HepG2 (cell line): ENCODE results near the gene TACO1. TPM values are rescaled to one million over a fixed set of nuclear protein-coding genes. Genes with fewer than 3 reads are reported as not detected.

Experiments
- ATAC-seq: fragments of 200-7000 bp; cut with Tn5 transposase; 3 replicates; pipeline ENCODE4 v1.9.1; 2020; ENCODE audit warnings: mild to moderate bottlenecking, moderate library complexity
- BruUV-seq: library from RNA; stranded (reverse); fragments of 400-500 nt; replicated peaks from 2 replicates; lab custom pipeline; 2021; lab: Mats Ljungman, UMichigan
- CTCF ChIA-PET: fragments of 300-600 bp; formaldehyde crosslinking; extraction: SDS; loops from one replicate; lab custom pipeline; 2021; ENCODE audit warnings: low total read pairs, inconsistent platforms, low intra/inter-chr PET ratio; lab: Yijun Ruan, JAX
- POLR2A ChIA-PET: fragments of 350-600 bp; sonication (Branson Sonifier 250); formaldehyde crosslinking; loops from one replicate; lab custom pipeline; 2020; ENCODE audit warnings: antibody characterized with exemption, inconsistent platforms; lab: Yijun Ruan, JAX
- DNase-seq: peaks from one replicate; pipeline ENCODE4 v3.0.0-alpha.2; 2015; ENCODE audit warnings: low spot score
- FAIRE-seq: peaks from 3 replicates; lab custom pipeline; 2011; peaks lifted over from hg19 to GRCh38; lab: Jason Lieb, UNC
- H2AFZ ChIP-seq: one replicate; pipeline ENCODE4 v1.6.1; 2011; ENCODE audit warnings: low read length, inconsistent platforms
- H3K27ac ChIP-seq: fragments of 300-600 bp; 3 replicates; pipeline ENCODE4 v1.8.0; 2011; ENCODE audit warnings: mixed run types, mild to moderate bottlenecking, mixed read lengths, low read length, inconsistent platforms; ENCODE audit not compliant: insufficient read depth; ENCODE audit errors: extremely low read length
- H3K27me3 ChIP-seq, 2 experiments: fragments of 200-600 bp in 1 of 2; 2 replicates in 1 of 2; 3 replicates in 1 of 2; pipeline versions ENCODE4 v1.6.0 to v1.8.0; 2011; ENCODE audit warnings: low read length in 2 of 2, mild to moderate bottlenecking in 2 of 2, moderate library complexity in 2 of 2, inconsistent platforms in 1 of 2; ENCODE audit not compliant: insufficient read depth in 2 of 2, control insufficient read depth in 1 of 2
- H3K36me3 ChIP-seq, 2 experiments: fragments of 200-600 bp in 1 of 2; replicated peaks in 1 of 2; 2 replicates in 1 of 2; 3 replicates in 1 of 2; pipeline versions ENCODE4 v1.5.1 to v1.8.0; 2011; ENCODE audit warnings: low read length in 2 of 2, inconsistent platforms in 1 of 2; ENCODE audit not compliant: insufficient read depth in 2 of 2, control insufficient read depth in 1 of 2
- H3K4me1 ChIP-seq: 2 replicates; pipeline ENCODE4 v1.5.1; 2012; ENCODE audit warnings: low read length, inconsistent platforms; ENCODE audit not compliant: insufficient read depth
- H3K4me2 ChIP-seq: 2 replicates; pipeline ENCODE4 v1.6.0; 2011; ENCODE audit warnings: low read depth, low read length, inconsistent platforms
- H3K4me3 ChIP-seq, 3 experiments: fragments of 200-600 bp in 1 of 3; sonication (generic), shearing (Covaris generic) in 1 of 3; replicated peaks in 1 of 3; 2 replicates each; pipeline ENCODE4 v1.5.1; 2011 to 2016; ENCODE audit warnings: low read length in 3 of 3, inconsistent platforms in 2 of 3, low read depth in 2 of 3, mild to moderate bottlenecking in 2 of 3, control low read depth in 1 of 3, mixed read lengths in 1 of 3; ENCODE audit not compliant: insufficient read depth in 1 of 3
- H3K79me2 ChIP-seq: one replicate; pipeline ENCODE4 v1.6.1; 2011; ENCODE audit warnings: low read length, inconsistent platforms; ENCODE audit not compliant: insufficient read depth
- H3K9ac ChIP-seq: 2 replicates; pipeline ENCODE4 v1.6.0; 2011; ENCODE audit warnings: mild to moderate bottlenecking, low read depth, low read length, inconsistent platforms; ENCODE audit not compliant: insufficient read depth
- H3K9me3 ChIP-seq: 2 replicates; pipeline ENCODE4 v1.5.1; 2012; ENCODE audit warnings: mild to moderate bottlenecking, low read length
- H4K20me1 ChIP-seq: 2 replicates; pipeline ENCODE4 v1.6.0; 2011; ENCODE audit warnings: inconsistent platforms, mild to moderate bottlenecking, low read length, moderate library complexity; ENCODE audit not compliant: insufficient read depth
- HMGA1 ChIP-seq: sonication (generic); formaldehyde crosslinking; conservative IDR thresholded peaks from 2 replicates; pipeline ENCODE4 v1.4.0; 2020; ENCODE audit warnings: missing genetic modification reagents
- KAT7 ChIP-seq: IDR thresholded peaks from 2 replicates; pipeline ENCODE4 v1.6.1; 2018; ENCODE audit warnings: borderline replicate concordance, missing compliant biosample characterization
- STAG1 ChIP-seq: sonication (generic); formaldehyde crosslinking; IDR thresholded peaks from 2 replicates; pipeline ENCODE4 v1.4.0; 2020; ENCODE audit warnings: missing genetic modification reagents
- ZNF121 ChIP-seq: sonication (generic); formaldehyde crosslinking; IDR thresholded peaks from 2 replicates; pipeline ENCODE4 v1.5.0; 2020; ENCODE audit warnings: mild to moderate bottlenecking, missing genetic modification reagents
- WGBS: methylation state at CpG from one replicate; pipeline ENCODE4 v1.1.6; 2017; ENCODE audit warnings: low lambda C conversion rate; 5-methylcytosine and 5-hydroxymethylcytosine counted together
- in situ Hi-C: cut with HindIII; loops from 2 replicates; pipeline ENCODE4 v1.10.0; 2017; ENCODE audit warnings: low pct_unique_long_range_greater_than_20kb; ENCODE audit not compliant: extremely low pct_ligation_motif_present
- intact Hi-C: fragments of 100-400 bp; cut with micrococcal nuclease; formaldehyde crosslinking; loops from one replicate; pipeline ENCODE4 v1.10.0; 2022; ENCODE audit not compliant: unreplicated experiment
- polyA plus RNA-seq, 8 experiments: library from polyadenylated mRNA; depleted of rRNA in 3 of 8; stranded (reverse) in 7 of 8; unstranded in 1 of 8; fragments of >200 nt; fragmentation: Illumina TruSeq in 4 of 8; extraction: Trizol in 4 of 8; gene quantifications; 2 replicates each; pipeline versions ENCODE4 v1.2.1 to v1.2.3, GENCODE V29; 2011 to 2016; ENCODE audit warnings: low read depth in 4 of 8, missing spikeins in 1 of 8, mixed read lengths in 1 of 8; ENCODE audit not compliant: insufficient read depth in 1 of 8
- total RNA-seq, 5 experiments: library from RNA; depleted of rRNA; stranded (reverse); fragments of >200 nt; fragmentation: Illumina TruSeq; extraction: Trizol; gene quantifications; 2 replicates each; pipeline ENCODE4 v1.2.3, GENCODE V29; 2016; ENCODE audit warnings: low read depth in 1 of 5
- TF ChIP-seq, protein P1 (sequence below): sonication (generic); formaldehyde crosslinking; IDR thresholded peaks from 2 replicates; pipeline ENCODE4 v1.4.0; 2020; ENCODE audit warnings: missing genetic modification reagents
- TF ChIP-seq, protein P2 (sequence below): IDR thresholded peaks from 2 replicates; pipeline ENCODE4 v1.6.1; 2016
- TF ChIP-seq, protein P3 (sequence below): sonication (generic); formaldehyde crosslinking; IDR thresholded peaks from 2 replicates; pipeline ENCODE4 v1.4.0; 2020; ENCODE audit warnings: mild to moderate bottlenecking, missing genetic modification reagents
- TF ChIP-seq, protein P4 (sequence below): sonication (generic); formaldehyde crosslinking; IDR thresholded peaks from 2 replicates; pipeline ENCODE4 v1.4.0; 2020; ENCODE audit warnings: missing genetic modification reagents

Gene TACO1
- total and polyA plus RNA-seq, 2 of the 13 experiments (the other 11 are each of a cell fraction or from before 2014, with no cell fraction given), result 34.7 to 53.6 TPM

DNA sequence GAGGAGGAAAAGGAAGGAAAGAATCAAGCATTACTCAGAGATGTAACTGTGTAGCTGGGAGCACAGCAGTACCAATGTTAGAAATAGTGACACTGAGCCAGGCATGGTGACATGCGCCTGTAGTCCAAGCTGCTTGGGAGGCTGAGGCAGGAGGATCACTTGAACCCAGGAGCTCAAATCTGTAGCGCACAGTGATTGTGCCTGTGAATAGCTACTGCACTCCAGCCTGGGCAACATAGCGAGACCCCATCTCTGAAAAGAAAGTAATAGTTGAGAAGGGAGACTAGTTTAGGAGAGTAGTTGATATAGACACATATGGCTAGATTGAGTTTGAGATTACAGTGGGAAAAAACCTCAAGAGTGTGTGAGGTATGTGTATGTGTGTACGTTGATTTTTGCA, 39.3 kb downstream of the TACO1 start:
- no peak for ATAC-seq
- CTCF ChIA-PET, result no interaction called here
- Histone ChIP-seq H3K4me1 (peaks cover 14% of the 10 kb centered on the region), H3K79me2 (no peaks in the 10 kb centered on the region), H3K36me3 (peaks cover 8 to 18% of the 10 kb centered on the region in 2 experiments), H3K4me3 (no peak overlapping the region), H4K20me1 (no peaks in the 10 kb centered on the region)
- no peak for FAIRE-seq
- intact Hi-C loops, result no loop called here
- TF ChIP-seq HMGA1 (CRISPR knock-in tag) (no peak), ZNF121 (CRISPR knock-in tag) (peak; percentile 85)
- TF ChIP-seq, all 625 proteins: peak for 1
- WGBS, result over 99% methylated on average over 4 of the region's 4 CpGs
- POLR2A ChIA-PET, result no interaction called here
- H2AFZ ChIP-seq, result no peak overlapping the region
- H3K27me3 ChIP-seq, result no peaks in the 10 kb centered on the region
- BruUV-seq, result no TSS peak
- in situ Hi-C loops, result no loop called here
- H3K4me2 ChIP-seq, result no peak overlapping the region
- no peak for DNase-seq
- no peaks in the 10 kb centered on the region for H3K9me3 ChIP-seq
- no peak overlapping the region for H3K9ac ChIP-seq
- H3K27ac ChIP-seq, result no peak overlapping the region

DNA sequence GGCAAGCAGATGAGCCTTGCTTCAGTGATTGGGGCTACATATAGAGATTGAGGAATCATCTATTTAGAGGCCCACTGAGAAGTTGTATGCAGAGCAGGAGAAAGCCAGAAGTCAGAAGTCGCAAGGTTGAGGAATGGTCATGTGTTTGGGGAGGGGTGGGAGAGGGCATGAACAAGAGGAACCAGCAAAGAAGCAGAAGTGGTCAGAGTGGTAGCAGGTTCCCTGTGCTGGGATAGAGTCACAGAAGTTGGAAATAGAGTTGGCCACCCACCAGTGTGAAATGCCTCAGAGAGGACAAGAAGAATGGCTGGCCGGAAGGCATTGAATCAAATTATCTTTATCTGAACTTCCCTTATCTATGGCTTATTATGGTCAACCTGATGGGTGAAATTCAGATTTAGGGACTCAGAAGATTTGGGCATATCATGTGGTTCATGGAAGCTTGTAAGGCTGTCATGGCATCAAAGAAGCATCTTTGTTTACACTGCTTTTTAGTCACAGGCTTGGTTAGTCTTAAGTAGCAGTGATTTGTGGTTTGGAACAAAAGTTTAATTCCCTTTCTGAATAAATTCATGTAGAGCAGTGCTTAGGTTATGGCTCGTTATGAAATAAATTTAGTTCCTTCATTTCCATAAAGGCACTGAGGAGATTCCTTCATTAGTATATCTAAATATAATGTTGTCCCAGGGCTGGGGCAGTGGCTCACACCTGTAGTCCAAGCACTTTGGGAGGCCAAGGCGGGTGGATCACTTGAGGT, 41.2 kb downstream of the TACO1 start:
- Histone ChIP-seq H3K9me3 (no peaks in the 10 kb centered on the region), H3K79me2 (no peaks in the 10 kb centered on the region), H3K4me1 (peaks cover 14% of the 10 kb centered on the region), H3K9ac (no peak overlapping the region), H3K4me2 (no peak overlapping the region), H2AFZ (no peak overlapping the region), H3K27ac (no peak overlapping the region), H3K4me3 (no peak overlapping the region), H3K36me3 (peaks cover 3 to 13% of the 10 kb centered on the region in 2 experiments; a peak in 4 of 5 replicates), H3K27me3 (no peaks in the 10 kb centered on the region), H4K20me1 (no peaks in the 10 kb centered on the region)
- intact Hi-C loops, result no loop called here
- 97% methylated on average over 4 of the region's 4 CpGs for WGBS
- POLR2A ChIA-PET, result interaction anchor here (1.7 kb wide), 1 partner anchor 20 kb away, joined by 4 read pairs; the partner anchor contains the start of gene MAP3K3
- no peak for ATAC-seq
- in situ Hi-C loops, result no loop called here
- BruUV-seq, result no TSS peak
- no peak for DNase-seq
- CTCF ChIA-PET, result no interaction called here
- no peak for FAIRE-seq
- TF ChIP-seq, protein P1, sequence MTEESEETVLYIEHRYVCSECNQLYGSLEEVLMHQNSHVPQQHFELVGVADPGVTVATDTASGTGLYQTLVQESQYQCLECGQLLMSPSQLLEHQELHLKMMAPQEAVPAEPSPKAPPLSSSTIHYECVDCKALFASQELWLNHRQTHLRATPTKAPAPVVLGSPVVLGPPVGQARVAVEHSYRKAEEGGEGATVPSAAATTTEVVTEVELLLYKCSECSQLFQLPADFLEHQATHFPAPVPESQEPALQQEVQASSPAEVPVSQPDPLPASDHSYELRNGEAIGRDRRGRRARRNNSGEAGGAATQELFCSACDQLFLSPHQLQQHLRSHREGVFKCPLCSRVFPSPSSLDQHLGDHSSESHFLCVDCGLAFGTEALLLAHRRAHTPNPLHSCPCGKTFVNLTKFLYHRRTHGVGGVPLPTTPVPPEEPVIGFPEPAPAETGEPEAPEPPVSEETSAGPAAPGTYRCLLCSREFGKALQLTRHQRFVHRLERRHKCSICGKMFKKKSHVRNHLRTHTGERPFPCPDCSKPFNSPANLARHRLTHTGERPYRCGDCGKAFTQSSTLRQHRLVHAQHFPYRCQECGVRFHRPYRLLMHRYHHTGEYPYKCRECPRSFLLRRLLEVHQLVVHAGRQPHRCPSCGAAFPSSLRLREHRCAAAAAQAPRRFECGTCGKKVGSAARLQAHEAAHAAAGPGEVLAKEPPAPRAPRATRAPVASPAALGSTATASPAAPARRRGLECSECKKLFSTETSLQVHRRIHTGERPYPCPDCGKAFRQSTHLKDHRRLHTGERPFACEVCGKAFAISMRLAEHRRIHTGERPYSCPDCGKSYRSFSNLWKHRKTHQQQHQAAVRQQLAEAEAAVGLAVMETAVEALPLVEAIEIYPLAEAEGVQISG (CRISPR knock-in tag), result no peak
- TF ChIP-seq, protein P2, sequence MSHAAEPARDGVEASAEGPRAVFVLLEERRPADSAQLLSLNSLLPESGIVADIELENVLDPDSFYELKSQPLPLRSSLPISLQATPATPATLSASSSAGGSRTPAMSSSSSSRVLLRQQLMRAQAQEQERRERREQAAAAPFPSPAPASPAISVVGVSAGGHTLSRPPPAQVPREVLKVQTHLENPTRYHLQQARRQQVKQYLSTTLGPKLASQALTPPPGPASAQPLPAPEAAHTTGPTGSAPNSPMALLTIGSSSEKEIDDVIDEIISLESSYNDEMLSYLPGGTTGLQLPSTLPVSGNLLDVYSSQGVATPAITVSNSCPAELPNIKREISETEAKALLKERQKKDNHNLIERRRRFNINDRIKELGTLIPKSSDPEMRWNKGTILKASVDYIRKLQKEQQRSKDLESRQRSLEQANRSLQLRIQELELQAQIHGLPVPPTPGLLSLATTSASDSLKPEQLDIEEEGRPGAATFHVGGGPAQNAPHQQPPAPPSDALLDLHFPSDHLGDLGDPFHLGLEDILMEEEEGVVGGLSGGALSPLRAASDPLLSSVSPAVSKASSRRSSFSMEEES (CRISPR knock-in tag), result no peak
- TF ChIP-seq KAT7 (CRISPR knock-in tag) (no peak), STAG1 (CRISPR knock-in tag) (no peak)
- TF ChIP-seq, protein P3, sequence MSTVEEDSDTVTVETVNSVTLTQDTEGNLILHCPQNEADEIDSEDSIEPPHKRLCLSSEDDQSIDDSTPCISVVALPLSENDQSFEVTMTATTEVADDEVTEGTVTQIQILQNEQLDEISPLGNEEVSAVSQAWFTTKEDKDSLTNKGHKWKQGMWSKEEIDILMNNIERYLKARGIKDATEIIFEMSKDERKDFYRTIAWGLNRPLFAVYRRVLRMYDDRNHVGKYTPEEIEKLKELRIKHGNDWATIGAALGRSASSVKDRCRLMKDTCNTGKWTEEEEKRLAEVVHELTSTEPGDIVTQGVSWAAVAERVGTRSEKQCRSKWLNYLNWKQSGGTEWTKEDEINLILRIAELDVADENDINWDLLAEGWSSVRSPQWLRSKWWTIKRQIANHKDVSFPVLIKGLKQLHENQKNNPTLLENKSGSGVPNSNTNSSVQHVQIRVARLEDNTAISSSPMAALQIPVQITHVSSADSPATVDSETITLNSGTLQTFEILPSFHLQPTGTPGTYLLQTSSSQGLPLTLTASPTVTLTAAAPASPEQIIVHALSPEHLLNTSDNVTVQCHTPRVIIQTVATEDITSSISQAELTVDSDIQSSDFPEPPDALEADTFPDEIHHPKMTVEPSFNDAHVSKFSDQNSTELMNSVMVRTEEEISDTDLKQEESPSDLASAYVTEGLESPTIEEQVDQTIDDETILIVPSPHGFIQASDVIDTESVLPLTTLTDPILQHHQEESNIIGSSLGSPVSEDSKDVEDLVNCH (CRISPR knock-in tag), result no peak
- TF ChIP-seq, protein P4, sequence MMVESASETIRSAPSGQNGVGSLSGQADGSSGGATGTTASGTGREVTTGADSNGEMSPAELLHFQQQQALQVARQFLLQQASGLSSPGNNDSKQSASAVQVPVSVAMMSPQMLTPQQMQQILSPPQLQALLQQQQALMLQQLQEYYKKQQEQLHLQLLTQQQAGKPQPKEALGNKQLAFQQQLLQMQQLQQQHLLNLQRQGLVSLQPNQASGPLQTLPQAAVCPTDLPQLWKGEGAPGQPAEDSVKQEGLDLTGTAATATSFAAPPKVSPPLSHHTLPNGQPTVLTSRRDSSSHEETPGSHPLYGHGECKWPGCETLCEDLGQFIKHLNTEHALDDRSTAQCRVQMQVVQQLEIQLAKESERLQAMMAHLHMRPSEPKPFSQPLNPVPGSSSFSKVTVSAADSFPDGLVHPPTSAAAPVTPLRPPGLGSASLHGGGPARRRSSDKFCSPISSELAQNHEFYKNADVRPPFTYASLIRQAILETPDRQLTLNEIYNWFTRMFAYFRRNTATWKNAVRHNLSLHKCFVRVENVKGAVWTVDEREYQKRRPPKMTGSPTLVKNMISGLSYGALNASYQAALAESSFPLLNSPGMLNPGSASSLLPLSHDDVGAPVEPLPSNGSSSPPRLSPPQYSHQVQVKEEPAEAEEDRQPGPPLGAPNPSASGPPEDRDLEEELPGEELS (CRISPR knock-in tag), result no peak
